ENCODE data around the gene UBA3. TPM values are rescaled to one million over a fixed set of nuclear protein-coding genes. Genes with fewer than 3 reads are reported as not detected.

The UBA3 gene
- total RNA-seq, 2 experiments from 2014 or later = 81.1 to 88.9 TPM

DNA sequence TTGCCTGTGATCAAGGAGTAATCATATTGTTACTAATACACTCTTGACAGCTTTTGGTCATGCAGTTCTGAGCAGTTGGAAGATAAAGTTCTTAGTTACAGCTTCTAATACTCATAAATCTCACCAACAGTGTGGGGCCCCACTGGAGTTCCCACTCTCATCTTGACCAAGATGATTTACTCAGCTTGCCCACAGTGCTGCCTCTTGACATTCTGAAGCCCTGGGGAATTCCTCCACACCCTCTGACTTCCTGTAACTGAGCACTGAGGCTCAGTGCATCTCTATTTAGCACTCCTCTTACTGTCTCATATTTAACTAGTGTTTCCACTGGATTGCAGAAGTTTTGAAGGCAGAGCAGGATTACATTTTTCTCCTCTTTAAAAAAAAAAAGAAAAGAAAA, 2.6 kb upstream of the UBA3 start:
- Mint-ChIP-seq H3K9me3 (no peaks in the 10 kb centered on the region), H3K27ac (peak overlapping the region; percentile 90), H3K27me3 (no peaks in the 10 kb centered on the region), H3K36me3 (ENCODE audit: low read depth) (peaks cover 26% of the 10 kb centered on the region), H3K4me1 (peaks cover 61% of the 10 kb centered on the region), H3K4me3 (peak overlapping the region; percentile 56)
- POLR2A ChIA-PET = interaction anchor here (1.9 kb wide), 1 partner anchor 9 kb away, joined by 10 read pairs; no protein-coding TSS in a partner anchor
- peak; percentile 55 for DNase-seq
- CTCF ChIA-PET = interaction anchor here (0.6 to 1.6 kb wide), 8 partner anchors 10 to 295 kb away, joined by 3 to 7 read pairs (median 4); partner anchors contain the start of gene EOGT

DNA sequence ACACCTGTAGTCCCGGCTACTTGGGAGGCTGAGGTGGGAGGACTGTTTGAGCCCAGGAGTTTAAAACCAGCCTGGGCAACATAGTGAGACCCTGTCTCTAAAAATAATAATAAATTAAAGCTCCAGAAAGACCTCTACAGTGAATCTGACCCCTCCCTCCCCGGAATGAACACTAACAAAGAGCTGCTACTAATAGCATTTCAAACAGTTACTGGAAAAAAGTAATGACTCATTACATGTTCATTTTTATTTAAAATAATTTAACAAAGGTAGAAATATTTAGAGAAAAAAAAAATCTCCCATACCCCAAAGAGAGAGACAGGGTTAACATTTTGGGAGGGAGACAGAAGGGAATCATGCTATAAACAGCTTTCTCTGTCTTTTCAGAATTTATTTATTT, 2.2 kb upstream of the UBA3 start:
- H3K9me3 Mint-ChIP-seq = no peaks in the 10 kb centered on the region
- peaks cover 63% of the 10 kb centered on the region for H3K4me1 Mint-ChIP-seq
- POLR2A ChIA-PET = interaction anchor here (1.9 kb wide), 1 partner anchor 10 kb away, joined by 10 read pairs; no protein-coding TSS in a partner anchor
- CTCF ChIA-PET = interaction anchor here (0.6 to 1.6 kb wide), 8 partner anchors 11 to 295 kb away, joined by 3 to 7 read pairs (median 4); partner anchors contain the start of gene EOGT
- H3K36me3 Mint-ChIP-seq (ENCODE audit: low read depth) = peaks cover 28% of the 10 kb centered on the region
- no peaks in the 10 kb centered on the region for H3K27me3 Mint-ChIP-seq
- DNase-seq = no peak
- H3K4me3 Mint-ChIP-seq = peak overlapping the region; percentile 56
- H3K27ac Mint-ChIP-seq = peak overlapping the region; percentile 90

DNA sequence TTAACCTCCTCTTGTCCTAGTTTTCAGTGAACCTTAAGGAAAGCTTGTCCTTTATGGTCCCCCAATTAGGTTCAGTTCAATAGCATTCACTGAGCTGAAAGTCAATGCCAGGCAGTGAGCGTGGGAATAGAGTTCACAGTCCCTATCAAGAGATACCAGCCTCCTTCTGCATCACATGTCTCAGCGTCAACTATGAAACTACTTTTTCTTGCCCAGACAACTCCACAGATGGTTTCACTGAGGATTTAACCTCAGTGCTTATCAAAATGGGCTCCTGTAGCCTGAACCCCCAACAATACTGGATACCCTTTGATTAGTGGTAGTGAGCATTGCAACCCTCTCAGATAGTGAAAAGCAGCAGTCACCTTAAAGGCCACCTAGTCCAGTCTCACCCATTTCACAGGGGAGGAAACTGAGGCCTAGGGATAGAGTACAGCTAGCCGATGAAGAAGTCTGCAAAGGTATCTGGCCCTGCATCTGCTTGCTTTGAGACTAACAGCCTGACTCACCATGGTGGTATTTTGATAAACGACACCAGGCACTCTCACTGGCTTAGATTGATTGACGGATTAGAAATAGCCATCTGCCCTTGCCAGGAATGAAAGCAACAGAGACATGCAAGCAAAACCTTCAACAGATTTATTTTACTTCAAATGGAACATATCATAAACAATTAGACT, 1.6 kb upstream of the UBA3 start:
- ChIA-PET POLR2A (interaction anchor here (1.9 kb wide), 1 partner anchor 10 kb away, joined by 10 read pairs; no protein-coding TSS in a partner anchor), CTCF (interaction anchor here (0.8 to 1.6 kb wide), 2 partner anchors 11 to 25 kb away, joined by 3 to 7 read pairs; no protein-coding TSS in a partner anchor)
- Mint-ChIP-seq H3K4me1 (peaks cover 66% of the 10 kb centered on the region), H3K27me3 (no peaks in the 10 kb centered on the region), H3K36me3 (ENCODE audit: low read depth) (peaks cover 29% of the 10 kb centered on the region), H3K9me3 (no peaks in the 10 kb centered on the region), H3K27ac (peak overlapping the region; percentile 90), H3K4me3 (peak overlapping the region; percentile 20)
- DNase-seq = no peak

DNA sequence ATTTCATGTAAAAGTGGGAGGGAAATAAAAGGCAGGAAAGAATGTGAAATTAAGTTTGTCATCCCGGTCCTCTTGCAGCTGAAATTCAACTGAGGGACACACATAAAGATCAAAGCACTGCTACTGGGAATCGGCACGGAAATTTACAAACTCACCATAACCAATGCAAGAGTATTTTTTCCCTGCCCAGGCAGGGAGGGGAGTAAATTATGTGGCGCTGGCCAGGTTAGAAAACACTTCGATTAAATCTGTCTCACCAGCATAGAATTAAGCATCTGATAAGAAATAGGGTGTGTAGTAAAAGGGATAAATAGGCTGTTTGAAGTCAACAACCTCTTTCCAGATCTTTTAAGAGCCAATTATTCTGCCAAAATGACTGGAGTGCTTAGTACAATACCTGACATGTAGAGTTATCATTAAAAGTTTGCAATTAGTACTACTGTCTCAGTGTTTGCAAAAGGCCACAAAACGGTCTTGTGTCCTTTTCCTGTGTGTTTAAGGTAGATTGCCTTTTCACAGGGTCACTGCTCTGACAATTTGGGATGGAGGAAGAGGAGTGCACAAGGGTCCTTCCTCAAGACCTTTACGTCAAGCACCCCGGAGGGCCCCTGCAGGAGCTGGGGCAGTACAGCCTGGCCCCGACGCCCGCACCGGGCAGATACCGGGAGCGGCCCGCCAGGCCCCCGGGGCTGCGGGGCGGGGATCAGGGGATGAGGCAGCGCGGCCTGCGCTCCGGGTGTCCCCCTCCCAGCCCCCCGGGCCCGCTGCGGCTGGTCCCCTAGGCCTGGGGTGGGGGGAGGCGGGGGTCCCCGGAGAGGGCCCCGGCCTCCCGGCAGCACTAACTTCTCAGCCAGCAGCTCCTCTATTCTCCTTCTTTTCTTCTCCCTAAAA, 651 bp downstream of the UBA3 start:
- Mint-ChIP-seq H3K4me3 (peak overlapping the region; percentile 87), H3K9me3 (no peaks in the 10 kb centered on the region), H3K4me1 (peaks cover 66% of the 10 kb centered on the region), H3K36me3 (ENCODE audit: low read depth) (peaks cover 23% of the 10 kb centered on the region), H3K27ac (peak overlapping the region; percentile 78), H3K27me3 (no peaks in the 10 kb centered on the region)
- ChIA-PET CTCF (interaction anchor here (2.0 kb wide), 1 partner anchor 28 kb away, joined by 6 read pairs; the partner anchor contains the start of gene TMF1), POLR2A (no interaction called here)
- DNase-seq = no peak

DNA sequence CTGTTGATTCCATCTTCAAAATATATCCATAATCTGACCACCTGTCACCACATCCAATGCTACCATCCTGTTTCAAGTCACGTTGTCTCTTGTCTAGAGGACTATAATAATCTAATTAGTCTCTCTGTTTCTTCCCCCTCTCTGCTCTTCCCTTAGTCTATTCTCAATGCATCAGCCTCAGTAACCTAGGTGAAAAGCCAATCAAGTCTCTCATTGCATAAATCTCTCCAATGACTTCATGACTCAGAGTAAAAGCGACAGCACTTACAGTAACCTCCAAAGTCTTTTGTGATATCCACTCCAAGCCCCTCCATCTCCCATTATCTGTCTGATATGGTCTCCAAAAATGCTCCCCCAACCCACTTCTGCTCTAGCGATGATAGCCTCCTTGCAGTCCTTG, 7.2 kb downstream of the UBA3 start:
- H3K27ac Mint-ChIP-seq = no peak overlapping the region
- no peaks in the 10 kb centered on the region for H3K9me3 Mint-ChIP-seq
- no peak overlapping the region for H3K4me3 Mint-ChIP-seq
- CTCF ChIA-PET = no interaction called here
- POLR2A ChIA-PET = no interaction called here
- H3K27me3 Mint-ChIP-seq = no peaks in the 10 kb centered on the region
- peaks cover 57% of the 10 kb centered on the region for H3K36me3 Mint-ChIP-seq (ENCODE audit: low read depth)
- no peak for DNase-seq
- peaks cover 34% of the 10 kb centered on the region for H3K4me1 Mint-ChIP-seq

DNA sequence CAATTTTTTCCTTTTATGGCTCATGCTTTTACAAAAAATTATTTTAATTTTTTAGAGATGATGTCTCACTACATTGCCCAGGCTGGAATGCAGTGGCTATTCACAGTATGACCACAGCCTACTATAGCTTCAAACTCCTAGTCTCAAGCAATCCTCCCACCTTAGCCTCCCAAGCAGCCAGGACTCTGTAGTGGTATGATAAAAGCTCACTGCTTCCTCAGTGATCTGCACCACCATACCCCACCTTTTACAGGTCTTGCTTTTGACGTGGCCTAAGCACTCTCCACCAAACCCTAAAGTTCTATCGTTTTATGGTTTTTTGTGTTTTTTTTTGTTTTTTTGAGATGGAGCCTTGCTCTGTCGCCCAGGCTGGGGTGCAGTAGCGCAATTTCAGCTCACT, 14.0 kb downstream of the UBA3 start:
- ChIA-PET POLR2A (no interaction called here), CTCF (interaction anchor here (4.9 kb wide), 1 partner anchor 14 kb away, joined by 28 read pairs; the partner anchor contains the start of gene TMF1)
- H3K27me3 Mint-ChIP-seq = no peaks in the 10 kb centered on the region
- H3K27ac Mint-ChIP-seq = no peak overlapping the region
- H3K36me3 Mint-ChIP-seq (ENCODE audit: low read depth) = peaks cover 65% of the 10 kb centered on the region
- no peak for DNase-seq
- H3K9me3 Mint-ChIP-seq = no peaks in the 10 kb centered on the region
- no peak overlapping the region for H3K4me3 Mint-ChIP-seq
- H3K4me1 Mint-ChIP-seq = peaks cover 58% of the 10 kb centered on the region

DNA sequence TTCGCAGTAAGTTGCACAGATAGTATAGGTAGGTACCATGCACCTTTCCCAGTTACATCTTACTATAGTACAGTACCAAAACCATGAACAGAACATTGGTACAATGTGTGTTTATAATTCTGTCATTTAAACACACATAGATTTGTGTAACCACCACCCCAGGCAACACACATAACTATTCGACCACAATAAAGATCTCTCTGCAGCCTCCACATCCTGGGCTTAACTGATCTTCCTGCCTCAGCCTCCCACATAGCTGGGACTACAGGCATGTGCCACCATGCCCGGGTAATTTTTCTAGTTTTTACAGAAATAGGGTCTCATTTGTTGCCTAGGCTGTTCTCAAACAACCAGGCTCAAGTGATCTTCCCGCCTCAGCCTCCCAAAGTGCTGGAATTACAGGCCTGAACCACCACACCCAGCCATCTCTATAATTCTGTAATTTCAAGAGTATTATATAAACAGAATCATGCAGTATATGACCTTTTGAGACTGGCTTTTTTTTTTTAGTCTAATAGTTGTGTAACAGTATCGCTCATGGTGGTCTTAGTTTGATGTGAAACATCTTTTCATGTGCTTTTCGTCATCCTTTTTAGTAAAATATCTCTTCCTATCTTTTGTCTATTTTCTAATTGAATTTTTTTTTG, 14.7 kb downstream of the UBA3 start:
- Mint-ChIP-seq H3K27me3 (no peaks in the 10 kb centered on the region), H3K27ac (peak overlapping the region; percentile 85)

DNA sequence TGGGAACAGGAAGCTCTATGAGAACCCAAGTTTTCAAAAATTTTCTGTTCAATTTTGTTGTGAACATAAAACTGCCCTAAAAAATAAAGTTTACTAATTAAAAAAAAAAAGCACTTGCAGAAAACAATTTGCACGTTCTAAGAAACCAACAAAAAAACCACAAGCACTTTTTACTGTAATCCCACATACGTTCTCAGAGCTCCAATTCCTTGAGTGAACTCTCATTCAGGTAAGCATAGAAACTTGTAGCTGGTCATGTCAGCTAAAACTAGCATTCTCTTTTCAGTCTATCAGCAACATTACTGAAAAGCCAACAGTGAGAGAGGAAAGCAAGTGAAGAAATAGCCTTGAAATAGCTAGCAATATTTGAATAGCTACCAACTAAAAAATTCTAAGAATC, 16.5 kb downstream of the UBA3 start:
- peaks cover 73% of the 10 kb centered on the region for H3K4me1 Mint-ChIP-seq
- ChIA-PET CTCF (interaction anchor here (0.9 to 4.9 kb wide), 3 partner anchors 11 to 51 kb away, joined by 4 to 28 read pairs (median 4); partner anchors contain the start of genes EOGT and TMF1), POLR2A (interaction anchor here (0.6 to 0.9 kb wide), 3 partner anchors 11 to 1536 kb away, joined by 3 to 7 read pairs (median 3); no protein-coding TSS in a partner anchor)
- no peaks in the 10 kb centered on the region for H3K27me3 Mint-ChIP-seq
- DNase-seq = no peak
- peaks cover 77% of the 10 kb centered on the region for H3K36me3 Mint-ChIP-seq (ENCODE audit: low read depth)
- peak overlapping the region; percentile 8 for H3K4me3 Mint-ChIP-seq
- peaks cover 5% of the 10 kb centered on the region for H3K9me3 Mint-ChIP-seq
- peak overlapping the region; percentile 87 for H3K27ac Mint-ChIP-seq

More for the DNA sequence above, 14.7 kb downstream of the UBA3 start:
- peak; percentile 41 for DNase-seq
- H3K36me3 Mint-ChIP-seq (ENCODE audit: low read depth) = peaks cover 65% of the 10 kb centered on the region
- peak overlapping the region; percentile 31 for H3K4me3 Mint-ChIP-seq
- CTCF ChIA-PET = interaction anchor here (0.8 to 4.9 kb wide), 4 partner anchors 13 to 55 kb away, joined by 3 to 28 read pairs (median 4); partner anchors contain the start of gene TMF1
- H3K9me3 Mint-ChIP-seq = peaks cover 5% of the 10 kb centered on the region
- peaks cover 56% of the 10 kb centered on the region for H3K4me1 Mint-ChIP-seq
- POLR2A ChIA-PET = no interaction called here

DNA sequence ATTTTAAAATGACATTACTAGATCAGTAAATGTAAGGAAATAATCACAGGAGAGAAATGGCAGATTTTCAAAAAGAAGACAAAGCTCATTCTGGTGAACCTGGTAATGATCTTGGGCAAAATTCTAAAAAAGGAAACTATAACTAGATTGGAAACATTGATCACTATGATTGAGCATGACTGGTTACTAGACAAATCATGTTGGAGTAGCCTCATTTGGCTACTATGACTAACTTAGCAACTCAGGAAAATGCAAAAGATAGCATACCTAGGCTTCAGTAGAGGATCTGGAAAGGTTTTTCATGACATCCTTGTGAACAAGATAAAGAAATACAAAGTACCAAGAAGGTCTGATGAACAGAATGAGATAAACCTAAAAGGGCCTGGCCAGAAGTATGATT, 20.5 kb downstream of the UBA3 start:
- no peak for DNase-seq
- Mint-ChIP-seq H3K4me3 (no peak overlapping the region), H3K27me3 (no peaks in the 10 kb centered on the region), H3K27ac (peak overlapping the region; percentile 91), H3K9me3 (peaks cover 5% of the 10 kb centered on the region), H3K36me3 (ENCODE audit: low read depth) (peaks cover 75% of the 10 kb centered on the region), H3K4me1 (peaks cover 67% of the 10 kb centered on the region)
- POLR2A ChIA-PET = no interaction called here
- CTCF ChIA-PET = interaction anchor here (0.6 to 3.5 kb wide), 6 partner anchors 8 to 27 kb away, joined by 3 to 14 read pairs (median 4); partner anchors contain the start of gene TMF1

DNA sequence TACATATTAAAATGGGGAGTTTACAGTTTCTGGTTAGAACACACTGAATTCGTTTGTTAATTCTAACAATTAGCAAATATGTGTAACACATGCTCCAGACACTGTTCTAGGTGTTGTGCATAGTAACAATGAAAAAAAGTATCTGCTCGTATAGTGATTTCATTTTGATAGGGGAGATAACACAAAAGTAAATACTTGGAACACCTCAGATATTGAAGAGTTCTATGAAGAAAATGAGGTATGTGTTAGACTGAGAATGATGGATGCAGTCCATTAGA, 21.3 kb downstream of the UBA3 start:
- Mint-ChIP-seq H3K27me3 (no peaks in the 10 kb centered on the region), H3K9me3 (peaks cover 5% of the 10 kb centered on the region), H3K36me3 (ENCODE audit: low read depth) (peaks cover 71% of the 10 kb centered on the region), H3K4me3 (no peak overlapping the region), H3K27ac (peak overlapping the region; percentile 91), H3K4me1 (peaks cover 59% of the 10 kb centered on the region)
- CTCF ChIA-PET = interaction anchor here (1.1 to 3.5 kb wide), 4 partner anchors 11 to 45 kb away, joined by 3 to 14 read pairs (median 4); partner anchors contain the start of gene EOGT
- no peak for DNase-seq
- POLR2A ChIA-PET = no interaction called here

DNA sequence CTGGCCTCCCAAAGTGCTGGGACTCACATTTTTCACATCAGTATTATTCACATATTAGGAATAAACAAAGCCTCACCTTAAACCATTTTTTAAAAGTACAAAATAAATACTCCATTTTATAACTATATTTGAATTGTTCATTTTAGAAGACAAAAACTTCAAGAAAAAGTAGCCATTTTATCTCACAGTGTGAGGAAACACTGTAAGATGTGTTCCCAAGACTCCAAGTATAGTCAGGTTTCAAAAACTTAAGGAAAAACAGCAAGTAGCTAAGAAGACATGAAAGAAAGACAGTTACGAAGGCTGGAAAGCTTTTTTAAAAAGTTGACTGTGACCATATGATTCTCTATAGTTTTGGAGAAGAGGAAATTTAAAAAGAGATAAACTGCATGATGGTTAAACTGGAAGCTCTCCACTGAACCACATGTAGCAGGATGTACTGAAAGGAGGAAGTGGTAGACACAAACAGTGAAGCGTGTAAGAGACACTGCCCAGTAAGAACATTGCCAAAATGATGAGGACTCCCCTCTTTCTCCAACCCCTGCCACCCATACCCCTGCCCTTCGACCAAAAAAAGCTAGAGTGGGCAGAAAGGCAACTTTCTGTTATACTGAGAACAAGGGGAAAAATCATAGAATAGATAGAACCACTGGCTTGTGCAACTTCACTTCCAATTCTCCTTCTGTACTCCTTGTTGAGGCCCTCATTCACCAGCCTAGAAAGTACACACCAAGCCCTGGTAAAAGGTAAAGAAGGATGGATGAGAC, 21.8 kb downstream of the UBA3 start:
- H3K27me3 Mint-ChIP-seq = no peaks in the 10 kb centered on the region
- ChIA-PET CTCF (interaction anchor here (0.6 to 3.5 kb wide), 4 partner anchors 11 to 59 kb away, joined by 3 to 14 read pairs (median 4); partner anchors contain the start of gene EOGT), POLR2A (interaction anchor here (0.5 kb wide), 1 partner anchor 11 kb away, joined by 3 read pairs; no protein-coding TSS in a partner anchor)
- peak; percentile 35 for DNase-seq
- H3K36me3 Mint-ChIP-seq (ENCODE audit: low read depth) = peaks cover 69% of the 10 kb centered on the region
- peak overlapping the region; percentile 91 for H3K27ac Mint-ChIP-seq
- H3K9me3 Mint-ChIP-seq = peaks cover 5% of the 10 kb centered on the region
- peaks cover 55% of the 10 kb centered on the region for H3K4me1 Mint-ChIP-seq
- H3K4me3 Mint-ChIP-seq = no peak overlapping the region
